Stomach (tissue), 4 donors: Measurements from ENCODE around the gene PARS2.

Experiments used
- POLR2A ChIP-seq, 4 donors: fragments of 450-650 bp; IDR thresholded peaks; one replicate each; pipeline ENCODE4 v1.6.1; 2016; ENCODE audit warnings: antibody characterized with exemption in 4 of 4, control low read depth in 2 of 4, mild to moderate bottlenecking in 1 of 4, moderate library complexity in 1 of 4
- POLR2AphosphoS5 ChIP-seq, 3 donors: sonication (generic); formaldehyde crosslinking; IDR thresholded peaks; one replicate each; pipeline ENCODE4 v1.6.1; 2016; ENCODE audit warnings: antibody characterized with exemption in 3 of 3
- TF ChIP-seq, protein P1 (sequence below), 7 experiments: fragments of 450-650 bp in 4 of 7; fragments of 200-600 bp in 3 of 7; sonication (generic) in 3 of 7; IDR thresholded peaks; one replicate each; pipeline ENCODE4 v1.5.1; 2016 to 2019; ENCODE audit warnings: antibody characterized with exemption in 7 of 7, control low read depth in 2 of 7, mild to moderate bottlenecking in 1 of 7

DNA sequence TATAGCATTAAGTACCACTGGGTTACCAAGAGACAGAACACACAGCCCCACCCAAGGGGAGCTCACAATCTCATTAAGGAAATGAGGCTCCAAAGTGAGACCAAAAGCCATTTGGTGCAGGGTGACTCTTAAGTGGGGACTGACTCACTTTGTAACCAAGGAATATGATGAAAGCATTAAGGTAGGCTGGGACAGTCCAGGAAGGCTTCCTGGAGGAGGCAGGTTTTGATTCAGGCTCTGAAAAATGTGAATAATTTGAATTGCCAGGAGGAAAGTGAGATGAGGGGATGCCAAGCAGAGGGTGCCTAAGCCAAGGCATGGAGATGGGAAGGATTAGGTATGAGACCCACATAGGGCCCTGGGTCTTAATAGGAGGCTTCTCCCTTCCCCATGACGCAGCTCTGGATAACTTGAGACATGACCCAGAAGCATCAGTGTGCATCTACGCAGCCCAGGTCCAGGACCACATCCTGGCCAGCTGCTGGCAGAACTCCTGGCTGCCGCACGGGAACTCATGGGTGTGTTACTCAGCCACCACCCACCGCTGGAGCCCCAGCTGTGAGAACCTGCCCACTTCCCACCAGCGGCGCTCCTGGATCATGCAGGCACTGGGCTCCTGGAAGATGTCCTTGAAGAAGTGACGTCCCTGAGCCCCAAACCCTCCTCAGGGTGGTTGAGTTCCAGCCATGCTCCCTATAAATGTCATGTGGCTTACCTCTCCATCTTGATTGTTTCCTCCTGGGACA lies 54.6 kb downstream of the PARS2 start:
- TF ChIP-seq, protein P1, sequence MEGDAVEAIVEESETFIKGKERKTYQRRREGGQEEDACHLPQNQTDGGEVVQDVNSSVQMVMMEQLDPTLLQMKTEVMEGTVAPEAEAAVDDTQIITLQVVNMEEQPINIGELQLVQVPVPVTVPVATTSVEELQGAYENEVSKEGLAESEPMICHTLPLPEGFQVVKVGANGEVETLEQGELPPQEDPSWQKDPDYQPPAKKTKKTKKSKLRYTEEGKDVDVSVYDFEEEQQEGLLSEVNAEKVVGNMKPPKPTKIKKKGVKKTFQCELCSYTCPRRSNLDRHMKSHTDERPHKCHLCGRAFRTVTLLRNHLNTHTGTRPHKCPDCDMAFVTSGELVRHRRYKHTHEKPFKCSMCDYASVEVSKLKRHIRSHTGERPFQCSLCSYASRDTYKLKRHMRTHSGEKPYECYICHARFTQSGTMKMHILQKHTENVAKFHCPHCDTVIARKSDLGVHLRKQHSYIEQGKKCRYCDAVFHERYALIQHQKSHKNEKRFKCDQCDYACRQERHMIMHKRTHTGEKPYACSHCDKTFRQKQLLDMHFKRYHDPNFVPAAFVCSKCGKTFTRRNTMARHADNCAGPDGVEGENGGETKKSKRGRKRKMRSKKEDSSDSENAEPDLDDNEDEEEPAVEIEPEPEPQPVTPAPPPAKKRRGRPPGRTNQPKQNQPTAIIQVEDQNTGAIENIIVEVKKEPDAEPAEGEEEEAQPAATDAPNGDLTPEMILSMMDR (IDR thresholded peaks at IDR 0.05): no peak
- no peak for TF ChIP-seq POLR2A (IDR thresholded peaks at IDR 0.05)
- no peak for TF ChIP-seq POLR2AphosphoS5 (IDR thresholded peaks at IDR 0.05)
